HepG2 (cell line): ENCODE data around the gene C21orf58. TPM values are rescaled to one million over a fixed set of nuclear protein-coding genes. Genes with fewer than 3 reads are reported as not detected.

Source experiments
- ATF7 ChIP-seq, 2 experiments: fragments of 450-650 bp in 1 of 2; sonication (generic) in 1 of 2; formaldehyde crosslinking in 1 of 2; IDR thresholded peaks; 2 replicates each; pipeline versions ENCODE4 v1.4.0 to v1.6.1; 2016 to 2020; ENCODE audit warnings: antibody characterized with exemption in 1 of 2, mild to moderate bottlenecking in 1 of 2, missing genetic modification reagents in 1 of 2
- ETV6 ChIP-seq: sonication (generic); formaldehyde crosslinking; conservative IDR thresholded peaks from 2 replicates; pipeline ENCODE4 v1.4.0; 2020; ENCODE audit warnings: missing genetic modification reagents
- FLYWCH1 ChIP-seq: sonication (generic); formaldehyde crosslinking; IDR thresholded peaks from 2 replicates; pipeline ENCODE4 v1.8.1; 2023; ENCODE audit warnings: mild to moderate bottlenecking, missing genetic modification reagents
- GABPB1 ChIP-seq: IDR thresholded peaks from 2 replicates; pipeline ENCODE4 v1.6.1; 2016; ENCODE audit warnings: mild to moderate bottlenecking, missing genetic modification reagents, moderate library complexity, missing compliant biosample characterization
- KAT8 ChIP-seq: IDR thresholded peaks from 2 replicates; pipeline ENCODE4 v1.6.1; 2016; ENCODE audit warnings: missing genetic modification reagents, missing compliant biosample characterization
- KDM5B ChIP-seq: sonication (generic); formaldehyde crosslinking; IDR thresholded peaks from 2 replicates; pipeline ENCODE4 v1.4.0; 2020; ENCODE audit warnings: missing genetic modification reagents, mild to moderate bottlenecking, borderline replicate concordance
- MAZ ChIP-seq, 2 experiments: sonication (generic) in 1 of 2; formaldehyde crosslinking in 1 of 2; IDR thresholded peaks; 2 replicates each; pipeline versions ENCODE4 v1.5.0 to v1.6.1; 2012 to 2020; ENCODE audit warnings: low read depth in 2 of 2, mild to moderate bottlenecking in 2 of 2, borderline replicate concordance in 1 of 2, improper control_type of control experiment in 1 of 2, low read length in 1 of 2, missing genetic modification reagents in 1 of 2, moderate library complexity in 1 of 2
- MBNL3 ChIP-seq: fragments of 250-450 bp; sonication (Bioruptor Pico); conservative IDR thresholded peaks from 2 replicates; pipeline ENCODE4 v1.8.0; 2022; ENCODE audit warnings: mild to moderate bottlenecking, inconsistent platforms
- MIER3 ChIP-seq: IDR thresholded peaks from 2 replicates; pipeline ENCODE4 v1.6.1; 2016; ENCODE audit warnings: missing compliant biosample characterization, borderline replicate concordance
- MTA3 ChIP-seq: sonication (generic); formaldehyde crosslinking; IDR thresholded peaks from 2 replicates; pipeline ENCODE4 v1.4.0; 2020; ENCODE audit warnings: missing genetic modification reagents
- NBN ChIP-seq: fragments of 450-650 bp; conservative IDR thresholded peaks from 2 replicates; pipeline ENCODE4 v1.6.1; 2017
- NFIB ChIP-seq: sonication (generic); formaldehyde crosslinking; IDR thresholded peaks from 2 replicates; pipeline ENCODE4 v1.9.0; 2021; ENCODE audit warnings: missing genetic modification reagents, mild to moderate bottlenecking, borderline replicate concordance
- PAF1 ChIP-seq: IDR thresholded peaks from 2 replicates; pipeline ENCODE4 v1.6.1; 2016; ENCODE audit warnings: missing genetic modification reagents, missing compliant biosample characterization
- PPARG ChIP-seq: conservative IDR thresholded peaks from 2 replicates; pipeline ENCODE4 v1.6.1; 2016; ENCODE audit warnings: missing biosample characterization, missing genetic modification reagents
- RBFOX2 ChIP-seq: fragments of 200-400 bp; formaldehyde crosslinking; IDR thresholded peaks from 2 replicates; pipeline ENCODE4 v1.6.1; 2017; ENCODE audit warnings: low read depth, mild to moderate bottlenecking, low read length
- SAP130 ChIP-seq: IDR thresholded peaks from 2 replicates; pipeline ENCODE4 v1.6.1; 2016; ENCODE audit warnings: low read depth
- SNRNP70 ChIP-seq: fragments of 200-400 bp; formaldehyde crosslinking; IDR thresholded peaks from 2 replicates; pipeline ENCODE4 v1.6.1; 2017; ENCODE audit warnings: mild to moderate bottlenecking, low read depth, low read length, moderate library complexity
- THAP11 ChIP-seq: IDR thresholded peaks from 2 replicates; pipeline ENCODE4 v1.6.1; 2016; ENCODE audit warnings: missing biosample characterization, missing genetic modification reagents
- TOPORS ChIP-seq: sonication (generic); formaldehyde crosslinking; IDR thresholded peaks from 2 replicates; pipeline ENCODE4 v1.8.0; 2023; ENCODE audit warnings: mild to moderate bottlenecking, missing genetic modification reagents
- U2AF1 ChIP-seq: fragments of 200-400 bp; formaldehyde crosslinking; optimal IDR thresholded peaks from 2 replicates; pipeline ENCODE3; 2017; ENCODE audit warnings: mild to moderate bottlenecking, low read depth, low read length
- ZFP36 ChIP-seq: fragments of 150-350 bp; IDR thresholded peaks from 2 replicates; pipeline ENCODE4 v1.6.1; 2018; ENCODE audit warnings: borderline replicate concordance, low read length, low read depth; ENCODE audit not compliant: partially characterized antibody
- ZNF263 ChIP-seq: sonication (generic); formaldehyde crosslinking; IDR thresholded peaks from 2 replicates; pipeline ENCODE4 v1.4.0; 2020; ENCODE audit warnings: missing genetic modification reagents
- ZNF350 ChIP-seq: sonication (generic); formaldehyde crosslinking; IDR thresholded peaks from 2 replicates; pipeline ENCODE4 v1.4.0; 2020; ENCODE audit warnings: mild to moderate bottlenecking, low read depth, missing genetic modification reagents, borderline replicate concordance
- ZNF549 ChIP-seq: sonication (generic); formaldehyde crosslinking; IDR thresholded peaks from 2 replicates; pipeline ENCODE4 v1.5.0; 2020; ENCODE audit warnings: missing genetic modification reagents
- ZNF589 ChIP-seq: sonication (generic); formaldehyde crosslinking; conservative IDR thresholded peaks from 2 replicates; pipeline ENCODE4 v1.8.0; 2022; ENCODE audit warnings: mild to moderate bottlenecking, moderate library complexity, missing genetic modification reagents
- ZNF703 ChIP-seq: sonication (generic); formaldehyde crosslinking; IDR thresholded peaks from 2 replicates; pipeline ENCODE4 v1.5.1; 2020; ENCODE audit warnings: missing genetic modification reagents, mild to moderate bottlenecking, moderate library complexity, borderline replicate concordance
- ZNF724P ChIP-seq: sonication (generic); formaldehyde crosslinking; IDR thresholded peaks from 2 replicates; pipeline ENCODE4 v1.8.0; 2022; ENCODE audit warnings: missing genetic modification reagents, borderline replicate concordance
- ZNF878 ChIP-seq: sonication (generic); formaldehyde crosslinking; IDR thresholded peaks from 2 replicates; pipeline ENCODE4 v1.8.1; 2023; ENCODE audit warnings: mild to moderate bottlenecking, missing genetic modification reagents, moderate library complexity
- polyA plus RNA-seq, 8 experiments: library from polyadenylated mRNA; depleted of rRNA in 3 of 8; stranded (reverse) in 7 of 8; unstranded in 1 of 8; fragments of >200 nt; fragmentation: Illumina TruSeq in 4 of 8; extraction: Trizol in 4 of 8; gene quantifications; 2 replicates each; pipeline versions ENCODE4 v1.2.1 to v1.2.3, GENCODE V29; 2011 to 2016; ENCODE audit warnings: low read depth in 4 of 8, missing spikeins in 1 of 8, mixed read lengths in 1 of 8; ENCODE audit not compliant: insufficient read depth in 1 of 8
- total RNA-seq, 5 experiments: library from RNA; depleted of rRNA; stranded (reverse); fragments of >200 nt; fragmentation: Illumina TruSeq; extraction: Trizol; gene quantifications; 2 replicates each; pipeline ENCODE4 v1.2.3, GENCODE V29; 2016; ENCODE audit warnings: low read depth in 1 of 5
- TF ChIP-seq, protein P1 (sequence below): sonication (generic); formaldehyde crosslinking; IDR thresholded peaks from 2 replicates; pipeline ENCODE4 v1.4.0; 2020; ENCODE audit warnings: mild to moderate bottlenecking, missing genetic modification reagents
- TF ChIP-seq, protein P2 (sequence below): sonication (generic); formaldehyde crosslinking; IDR thresholded peaks from 2 replicates; pipeline ENCODE4 v1.4.0; 2020; ENCODE audit warnings: missing genetic modification reagents
- TF ChIP-seq, protein P3 (sequence below): sonication (generic); formaldehyde crosslinking; IDR thresholded peaks from 2 replicates; pipeline ENCODE4 v1.8.0; 2022; ENCODE audit warnings: missing genetic modification reagents, low read depth, mild to moderate bottlenecking, borderline replicate concordance

The C21orf58 gene
- total and polyA plus RNA-seq, 2 of the 13 experiments (the other 11 are each of a cell fraction or from before 2014, with no cell fraction given): 3.5 to 6.8 TPM

DNA sequence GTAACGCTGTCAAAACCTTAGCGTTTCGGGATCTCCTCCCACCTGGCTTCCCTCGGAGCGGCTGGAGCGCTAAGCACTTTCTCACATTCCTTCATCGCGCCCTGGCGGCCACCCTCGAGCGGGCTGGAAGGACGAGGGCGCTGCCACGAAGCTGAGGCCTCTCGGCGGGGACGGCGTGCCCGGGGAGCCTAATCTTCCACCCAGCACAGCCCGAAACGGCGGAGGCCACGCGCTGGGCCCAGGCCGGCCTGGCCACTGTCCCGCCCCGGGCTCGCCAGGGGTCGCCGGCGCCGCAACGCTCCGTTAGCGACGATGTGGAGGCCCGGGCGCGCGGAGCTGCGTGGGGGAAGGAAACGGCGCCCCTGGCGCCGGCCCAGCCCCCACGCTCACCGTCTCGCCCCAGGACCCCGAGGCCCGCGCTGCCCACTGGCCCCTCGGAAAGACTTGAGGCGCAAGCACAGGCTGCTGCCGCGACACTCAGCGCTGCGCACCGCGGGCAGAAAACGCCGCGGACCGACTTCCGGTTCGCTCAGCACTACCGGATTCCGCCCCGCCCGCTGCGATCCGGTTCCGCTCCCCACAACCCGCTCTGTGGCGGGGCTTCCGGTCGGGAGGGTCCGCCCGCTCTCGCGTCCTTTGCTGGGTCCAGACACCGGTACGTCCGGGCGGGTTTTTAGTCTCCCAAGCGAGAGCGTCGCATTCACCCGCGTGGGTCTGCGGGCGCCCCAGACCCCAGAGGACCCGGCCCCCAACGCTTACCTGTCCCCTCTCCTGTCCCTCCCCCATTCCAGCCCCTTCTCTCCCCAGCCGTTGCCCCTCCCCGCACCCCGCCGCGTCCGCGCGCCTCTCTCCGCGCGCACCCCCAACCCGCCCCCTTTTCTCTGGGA is 37.7 kb downstream of the C21orf58 start, which contains the start of gene YBEY (continued):
- TF ChIP-seq, protein P1, sequence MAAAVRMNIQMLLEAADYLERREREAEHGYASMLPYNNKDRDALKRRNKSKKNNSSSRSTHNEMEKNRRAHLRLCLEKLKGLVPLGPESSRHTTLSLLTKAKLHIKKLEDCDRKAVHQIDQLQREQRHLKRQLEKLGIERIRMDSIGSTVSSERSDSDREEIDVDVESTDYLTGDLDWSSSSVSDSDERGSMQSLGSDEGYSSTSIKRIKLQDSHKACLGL (CRISPR knock-in tag): peak; percentile 84
- TF ChIP-seq MIER3 (CRISPR knock-in tag): peak; percentile 76; the same call in 1 of the 2 replicates
- no peak for TF ChIP-seq PPARG
- TF ChIP-seq ZNF263 (CRISPR knock-in tag): no peak; the same call in 1 of the 2 replicates
- TF ChIP-seq ZNF350 (CRISPR knock-in tag): peak; percentile 38; the same call in 1 of the 2 replicates
- no peak for TF ChIP-seq NBN
- no peak for TF ChIP-seq MTA3 (CRISPR knock-in tag)
- TF ChIP-seq MAZ (IDR thresholded peaks at IDR 0.05; ENCODE audit: borderline replicate concordance, low read depth, low read length): peak; percentile 97
- TF ChIP-seq MAZ (CRISPR knock-in tag; IDR thresholded peaks at IDR 0.05; ENCODE audit: low read depth): peak; percentile 99
- TF ChIP-seq MBNL3 (CRISPR knock-in tag): no peak
- TF ChIP-seq U2AF1: peak; percentile 86
- TF ChIP-seq FLYWCH1 (CRISPR knock-in tag): no peak
- no peak for TF ChIP-seq ZFP36
- peak; percentile 97 for TF ChIP-seq RBFOX2
- peak; percentile 90; the same call in 1 of the 2 replicates for TF ChIP-seq KDM5B
- TF ChIP-seq ZNF589: peak; percentile 24; the same call in 1 of the 2 replicates
- peak; percentile 94 for TF ChIP-seq TOPORS
- TF ChIP-seq, protein P2, sequence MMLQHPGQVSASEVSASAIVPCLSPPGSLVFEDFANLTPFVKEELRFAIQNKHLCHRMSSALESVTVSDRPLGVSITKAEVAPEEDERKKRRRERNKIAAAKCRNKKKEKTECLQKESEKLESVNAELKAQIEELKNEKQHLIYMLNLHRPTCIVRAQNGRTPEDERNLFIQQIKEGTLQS (CRISPR knock-in tag): peak; percentile 7
- no peak for TF ChIP-seq SNRNP70
- no peak for TF ChIP-seq NFIB (CRISPR knock-in tag)
- TF ChIP-seq ZNF549 (CRISPR knock-in tag): no peak
- TF ChIP-seq ATF7 (IDR thresholded peaks at IDR 0.05): no peak
- no peak for TF ChIP-seq ATF7 (CRISPR knock-in tag; IDR thresholded peaks at IDR 0.05)
- peak; percentile 54; the same call in 1 of the 2 replicates for TF ChIP-seq ZNF878 (CRISPR knock-in tag)
- TF ChIP-seq, protein P3, sequence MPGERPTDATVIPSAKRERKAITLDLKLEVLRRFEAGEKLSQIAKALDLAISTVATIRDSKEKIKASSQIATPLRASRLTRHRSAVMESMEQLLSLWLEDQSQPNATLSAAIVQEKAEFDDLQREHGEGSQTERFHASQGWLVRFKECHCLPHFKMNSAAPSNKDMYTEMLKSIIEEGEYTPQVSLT: no peak
- peak; percentile 97 for TF ChIP-seq SAP130 (CRISPR knock-in tag)
- peak; percentile 97 for TF ChIP-seq KAT8 (CRISPR knock-in tag)
- peak; percentile 87 for TF ChIP-seq ETV6 (CRISPR knock-in tag)
- peak; percentile 93 for TF ChIP-seq THAP11 (CRISPR knock-in tag)
- TF ChIP-seq ZNF724P: peak; percentile 44; the same call in 1 of the 2 replicates
- TF ChIP-seq PAF1 (CRISPR knock-in tag): no peak
- TF ChIP-seq ZNF703: 0 out of 2 replicates have a peak, but pooled peaks have one; percentile 38
- TF ChIP-seq GABPB1 (CRISPR knock-in tag): peak; percentile 100
